ENCODE measurements around the gene RPS21. TPM values are rescaled to one million over a fixed set of nuclear protein-coding genes. Genes with fewer than 3 reads are reported as not detected.

Gene RPS21
- total and polyA plus RNA-seq, 2 of the 13 experiments (the other 11 are each of a cell fraction or from before 2014, with no cell fraction given): 2,647 to 11,063 TPM

GRCh38 chr20:62405108-62405980 lies 18.4 kb downstream of the RPS21 start (continued):
- peak; percentile 28; the same call in 1 of the 2 replicates for TF ChIP-seq ZNF839 (CRISPR knock-in tag; IDR thresholded peaks at IDR 0.05; ENCODE audit: borderline replicate concordance)
- TF ChIP-seq ZNF766 (CRISPR knock-in tag; IDR thresholded peaks at IDR 0.05; ENCODE audit: borderline replicate concordance): 0 out of 2 replicates have a peak, but pooled peaks have one; percentile 19
- peak; percentile 98 for TF ChIP-seq CTCF (CRISPR knock-in tag; IDR thresholded peaks at IDR 0.05)
- TF ChIP-seq ZNF383 (CRISPR knock-in tag; IDR thresholded peaks at IDR 0.05; ENCODE audit: borderline replicate concordance): no peak
- no peak for TF ChIP-seq CENPT (CRISPR knock-in tag; IDR thresholded peaks at IDR 0.05; ENCODE audit: low read depth)
- TF ChIP-seq ZNF558 (CRISPR knock-in tag; IDR thresholded peaks at IDR 0.05; ENCODE audit: borderline replicate concordance): no peak
- TF ChIP-seq, protein P1, sequence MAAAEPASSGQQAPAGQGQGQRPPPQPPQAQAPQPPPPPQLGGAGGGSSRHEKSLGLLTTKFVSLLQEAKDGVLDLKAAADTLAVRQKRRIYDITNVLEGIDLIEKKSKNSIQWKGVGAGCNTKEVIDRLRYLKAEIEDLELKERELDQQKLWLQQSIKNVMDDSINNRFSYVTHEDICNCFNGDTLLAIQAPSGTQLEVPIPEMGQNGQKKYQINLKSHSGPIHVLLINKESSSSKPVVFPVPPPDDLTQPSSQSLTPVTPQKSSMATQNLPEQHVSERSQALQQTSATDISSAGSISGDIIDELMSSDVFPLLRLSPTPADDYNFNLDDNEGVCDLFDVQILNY (CRISPR knock-in tag; conservative IDR thresholded peaks at IDR 0.05): 0 out of 2 replicates have a peak, but pooled peaks have one; percentile 53
- no peak for TF ChIP-seq SP1 (IDR thresholded peaks at IDR 0.05)
- peak; percentile 46; the same call in 1 of the 2 replicates for TF ChIP-seq SP1 (CRISPR knock-in tag; IDR thresholded peaks at IDR 0.05)
- TF ChIP-seq JUNB (CRISPR knock-in tag; IDR thresholded peaks at IDR 0.05; ENCODE audit: borderline replicate concordance): no peak
- TF ChIP-seq ATAD3A (CRISPR knock-in tag; IDR thresholded peaks at IDR 0.05): peak; percentile 83; the same call in 1 of the 2 replicates
- TF ChIP-seq ZNF556 (CRISPR knock-in tag; IDR thresholded peaks at IDR 0.05; ENCODE audit: borderline replicate concordance): 0 out of 2 replicates have a peak, but pooled peaks have one; percentile 65
- TF ChIP-seq ZSCAN22 (CRISPR knock-in tag; IDR thresholded peaks at IDR 0.05): no peak
- TF ChIP-seq REXO4 (CRISPR knock-in tag; IDR thresholded peaks at IDR 0.05; ENCODE audit: borderline replicate concordance): 0 out of 2 replicates have a peak, but pooled peaks have one; percentile 30
- no peak for TF ChIP-seq ZNF773 (CRISPR knock-in tag; IDR thresholded peaks at IDR 0.05; ENCODE audit: borderline replicate concordance)
- TF ChIP-seq, protein P2, sequence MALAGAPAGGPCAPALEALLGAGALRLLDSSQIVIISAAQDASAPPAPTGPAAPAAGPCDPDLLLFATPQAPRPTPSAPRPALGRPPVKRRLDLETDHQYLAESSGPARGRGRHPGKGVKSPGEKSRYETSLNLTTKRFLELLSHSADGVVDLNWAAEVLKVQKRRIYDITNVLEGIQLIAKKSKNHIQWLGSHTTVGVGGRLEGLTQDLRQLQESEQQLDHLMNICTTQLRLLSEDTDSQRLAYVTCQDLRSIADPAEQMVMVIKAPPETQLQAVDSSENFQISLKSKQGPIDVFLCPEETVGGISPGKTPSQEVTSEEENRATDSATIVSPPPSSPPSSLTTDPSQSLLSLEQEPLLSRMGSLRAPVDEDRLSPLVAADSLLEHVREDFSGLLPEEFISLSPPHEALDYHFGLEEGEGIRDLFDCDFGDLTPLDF (CRISPR knock-in tag; IDR thresholded peaks at IDR 0.05): no peak
- no peak for TF ChIP-seq ZNF33A (CRISPR knock-in tag; IDR thresholded peaks at IDR 0.05; ENCODE audit: borderline replicate concordance)
- no peak for TF ChIP-seq ZNF749 (CRISPR knock-in tag; IDR thresholded peaks at IDR 0.05; ENCODE audit: borderline replicate concordance)
- no peak for TF ChIP-seq SIN3A (IDR thresholded peaks at IDR 0.05; ENCODE audit: borderline replicate concordance, low read depth, low read length)
- no peak for TF ChIP-seq SIN3B (IDR thresholded peaks at IDR 0.05; ENCODE audit: low read length)
- no peak for TF ChIP-seq GABPA (IDR thresholded peaks at IDR 0.05; ENCODE audit: low read depth, low read length)
- no peak for TF ChIP-seq GABPA (CRISPR knock-in tag; IDR thresholded peaks at IDR 0.05; ENCODE audit: low read depth)
- peak; percentile 84 for TF ChIP-seq JUND (CRISPR knock-in tag; IDR thresholded peaks at IDR 0.05)
- 0 out of 2 replicates have a peak, but pooled peaks have one; percentile 51 for TF ChIP-seq STAT5B (CRISPR knock-in tag; IDR thresholded peaks at IDR 0.05)

Measured in HepG2 (cell line).